KMS-11 (cell line): ENCODE results near the gene NIPA2.

Experiments
- H2AFZ ChIP-seq: fragments of 200-600 bp; sonication (generic); 2 replicates; pipeline ENCODE4 v1.6.1; 2016; ENCODE audit warnings: antibody characterized with exemption, mixed run types, low read depth
- H3K27ac ChIP-seq: fragments of 200-600 bp; sonication (generic); 2 replicates; pipeline ENCODE4 v1.6.1; 2016; ENCODE audit warnings: mild to moderate bottlenecking, mixed run types
- H3K27me3 ChIP-seq: fragments of 200-600 bp; sonication (generic); 2 replicates; pipeline ENCODE4 v1.6.1; 2017; ENCODE audit warnings: mild to moderate bottlenecking, low read depth, mixed run types, moderate library complexity; ENCODE audit not compliant: insufficient read depth
- H3K36me3 ChIP-seq: fragments of 200-600 bp; sonication (generic); 2 replicates; pipeline ENCODE4 v1.6.1; 2017; ENCODE audit warnings: mild to moderate bottlenecking, mixed run types; ENCODE audit not compliant: insufficient read depth
- H3K4me1 ChIP-seq: fragments of 200-600 bp; sonication (generic); 2 replicates; pipeline ENCODE4 v1.6.1; 2016; ENCODE audit warnings: mild to moderate bottlenecking, low read depth, mixed run types; ENCODE audit not compliant: poor library complexity, severe bottlenecking
- H3K4me2 ChIP-seq: fragments of 200-600 bp; sonication (generic); 2 replicates; pipeline ENCODE4 v1.7.0; 2016; ENCODE audit warnings: mild to moderate bottlenecking, mixed run types
- H3K4me3 ChIP-seq: fragments of 200-600 bp; sonication (generic); IDR thresholded peaks from 2 replicates; pipeline ENCODE4 v1.6.1; 2017; ENCODE audit warnings: low read depth, low read length, mixed read lengths; ENCODE audit not compliant: insufficient read depth
- H3K79me2 ChIP-seq: fragments of 200-600 bp; sonication (generic); 2 replicates; pipeline ENCODE4 v1.6.1; 2016; ENCODE audit warnings: low read depth, mixed run types; ENCODE audit not compliant: insufficient read depth
- H3K9ac ChIP-seq: fragments of 200-600 bp; sonication (generic); 2 replicates; pipeline ENCODE4 v1.6.1; 2016; ENCODE audit warnings: mild to moderate bottlenecking, mixed run types
- H4K20me1 ChIP-seq: fragments of 200-600 bp; sonication (generic); 2 replicates; pipeline ENCODE4 v1.6.1; 2016; ENCODE audit warnings: mild to moderate bottlenecking, mixed run types; ENCODE audit not compliant: insufficient read depth
- CTCF ChIP-seq: fragments of 200-600 bp; sonication (generic); conservative IDR thresholded peaks from 2 replicates; pipeline ENCODE4 v1.6.1; 2017; ENCODE audit warnings: low read depth, mild to moderate bottlenecking, antibody characterized with exemption, low read length, moderate library complexity, mixed read lengths

NIPA2 gene

GRCh38 chr15:22851513-22851912 is 13.0 kb downstream of the NIPA2 start:
- no peak for TF ChIP-seq CTCF

GRCh38 chr15:22855791-22856190 is 17.3 kb downstream of the NIPA2 start:
- Histone ChIP-seq H3K4me1 (no peaks in the 10 kb centered on the region), H4K20me1 (0 out of 2 replicates have a peak, but pooled peaks cover 3% of the 10 kb centered on the region), H3K4me2 (no peak overlapping the region), H3K9ac (no peak overlapping the region), H3K4me3 (no peak overlapping the region), H3K27me3 (no peaks in the 10 kb centered on the region), H3K79me2 (peaks cover 13% of the 10 kb centered on the region; the same call in 1 of the 2 replicates), H3K36me3 (peaks cover 7% of the 10 kb centered on the region; the same call in 1 of the 2 replicates), H2AFZ (no peak overlapping the region), H3K27ac (no peak overlapping the region)
- no peak for TF ChIP-seq CTCF

More at GRCh38 chr15:22851513-22851912, 13.0 kb downstream of the NIPA2 start:
- H3K79me2 ChIP-seq, result peaks cover 41% of the 10 kb centered on the region; the same call in 1 of the 2 replicates
- H3K4me2 ChIP-seq, result no peak overlapping the region
- no peak overlapping the region for H3K4me3 ChIP-seq
- no peak overlapping the region for H3K27ac ChIP-seq
- H3K4me1 ChIP-seq, result no peaks in the 10 kb centered on the region
- H3K36me3 ChIP-seq, result peaks cover 7% of the 10 kb centered on the region; the same call in 1 of the 2 replicates
- H3K9ac ChIP-seq, result no peak overlapping the region
- no peaks in the 10 kb centered on the region for H3K27me3 ChIP-seq
- no peak overlapping the region for H2AFZ ChIP-seq
- 0 out of 2 replicates have a peak, but pooled peaks cover 3% of the 10 kb centered on the region for H4K20me1 ChIP-seq

DNA sequence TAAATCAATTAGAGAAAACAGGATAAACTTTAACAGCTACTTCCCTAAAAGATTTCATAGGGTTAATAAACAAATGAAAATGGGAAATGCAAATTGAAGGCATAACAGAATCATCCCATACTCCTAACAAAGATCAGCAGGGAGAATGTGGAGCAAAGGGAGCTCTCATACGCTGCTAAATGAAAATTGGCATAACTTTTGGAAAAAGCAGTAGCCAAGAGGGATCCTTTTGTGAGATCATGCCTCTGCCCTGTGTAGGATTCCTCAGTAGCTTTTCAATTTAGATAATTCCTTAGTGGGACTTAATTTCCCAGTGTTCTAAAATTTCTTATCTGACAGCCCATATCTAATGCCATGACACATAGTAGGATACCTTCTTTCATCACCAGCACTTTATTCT is 18.2 kb downstream of the NIPA2 start:
- 0 out of 2 replicates have a peak, but pooled peaks cover 5% of the 10 kb centered on the region for H3K79me2 ChIP-seq
- TF ChIP-seq CTCF, result no peak
- no peak overlapping the region for H3K4me3 ChIP-seq
- no peaks in the 10 kb centered on the region for H3K4me1 ChIP-seq
- H3K27ac ChIP-seq, result no peak overlapping the region
- peaks cover 6% of the 10 kb centered on the region; the same call in 1 of the 2 replicates for H3K36me3 ChIP-seq
- H4K20me1 ChIP-seq, result 0 out of 2 replicates have a peak, but pooled peaks cover 1% of the 10 kb centered on the region
- no peak overlapping the region for H3K4me2 ChIP-seq
- H3K9ac ChIP-seq, result no peak overlapping the region
- H2AFZ ChIP-seq, result no peak overlapping the region
- H3K27me3 ChIP-seq, result no peaks in the 10 kb centered on the region

GRCh38 chr15:22861161-22861560 is 22.7 kb downstream of the NIPA2 start:
- no peak for TF ChIP-seq CTCF
- Histone ChIP-seq H3K4me1 (no peaks in the 10 kb centered on the region), H4K20me1 (no peaks in the 10 kb centered on the region), H3K36me3 (no peaks in the 10 kb centered on the region; the same call in 1 of the 2 replicates), H3K4me2 (no peak overlapping the region), H3K9ac (no peak overlapping the region), H2AFZ (no peak overlapping the region), H3K27ac (no peak overlapping the region), H3K27me3 (no peaks in the 10 kb centered on the region), H3K79me2 (no peaks in the 10 kb centered on the region), H3K4me3 (no peak overlapping the region)
